Measurements from ENCODE around the gene THSD4.

The THSD4 gene

DNA sequence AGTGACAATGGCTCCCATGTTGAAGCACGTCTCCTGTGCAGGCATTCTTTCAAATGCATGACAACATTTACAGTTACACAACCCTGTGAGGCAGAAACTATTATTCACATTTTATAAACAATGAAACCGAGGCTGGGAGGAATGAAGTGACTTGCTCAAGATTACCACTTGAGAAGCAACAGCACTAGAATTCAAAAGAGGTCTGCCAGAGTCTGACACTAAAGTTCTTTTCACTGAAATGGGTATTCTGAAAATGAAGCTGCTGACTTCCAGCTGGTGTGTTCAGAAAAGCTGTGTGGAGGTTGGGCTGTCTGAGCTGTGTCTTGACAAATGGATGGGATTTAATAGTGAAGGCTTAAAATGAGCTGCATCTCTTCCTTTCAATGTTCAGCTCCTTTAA is 104.4 kb downstream of the THSD4 start:
- Histone ChIP-seq H3K9ac (ENCODE audit: insufficient read length) (no peak overlapping the region), H3K4me3 (no peak overlapping the region), H3K9me3 (ENCODE audit: low read depth, low read length) (no peaks in the 10 kb centered on the region), H3K27ac (no peak overlapping the region), H3K36me3 (ENCODE audit: insufficient read depth, low read length) (no peaks in the 10 kb centered on the region)
- DNase-seq (ENCODE audit: low read depth, low spot score) = no peak
- TF ChIP-seq FOXP2 (optimal IDR thresholded peaks at IDR 0.05; ENCODE audit: control extremely low read depth, extremely low read length, insufficient read depth) (no peak), EZH2 (IDR thresholded peaks at IDR 0.05) (no peak), POLR2AphosphoS5 (IDR thresholded peaks at IDR 0.05; ENCODE audit: borderline replicate concordance, low read depth, low read length) (no peak)

DNA sequence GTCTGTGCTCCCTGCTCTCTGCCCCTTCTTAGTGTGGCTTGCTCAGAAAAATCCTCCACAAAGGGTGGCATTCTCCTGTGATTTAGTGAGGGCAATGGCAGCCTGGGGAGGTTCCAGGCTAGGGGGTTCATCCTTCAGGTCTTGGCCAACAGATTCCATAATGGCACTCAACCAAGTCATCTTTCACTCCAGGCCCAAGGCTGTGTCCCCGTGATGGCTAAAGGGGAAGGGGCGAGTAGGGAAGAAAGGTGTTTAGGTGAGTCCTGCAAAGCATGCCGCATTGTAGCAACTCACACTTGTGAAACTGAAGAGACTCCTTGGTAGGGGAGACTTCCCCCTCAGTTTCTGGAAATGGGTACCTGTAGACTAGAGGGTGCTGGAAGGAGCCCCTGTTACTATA is 105.6 kb downstream of the THSD4 start:
- Histone ChIP-seq H3K36me3 (ENCODE audit: insufficient read depth, low read length) (no peaks in the 10 kb centered on the region), H3K9ac (ENCODE audit: insufficient read length) (no peak overlapping the region), H3K9me3 (ENCODE audit: low read depth, low read length) (no peaks in the 10 kb centered on the region), H3K4me3 (no peak overlapping the region), H3K27ac (no peak overlapping the region)
- DNase-seq (ENCODE audit: low read depth, low spot score) = no peak
- no peak for TF ChIP-seq FOXP2 (optimal IDR thresholded peaks at IDR 0.05; ENCODE audit: control extremely low read depth, extremely low read length, insufficient read depth)
- no peak for TF ChIP-seq POLR2AphosphoS5 (IDR thresholded peaks at IDR 0.05; ENCODE audit: borderline replicate concordance, low read depth, low read length)
- no peak for TF ChIP-seq EZH2 (IDR thresholded peaks at IDR 0.05)

DNA sequence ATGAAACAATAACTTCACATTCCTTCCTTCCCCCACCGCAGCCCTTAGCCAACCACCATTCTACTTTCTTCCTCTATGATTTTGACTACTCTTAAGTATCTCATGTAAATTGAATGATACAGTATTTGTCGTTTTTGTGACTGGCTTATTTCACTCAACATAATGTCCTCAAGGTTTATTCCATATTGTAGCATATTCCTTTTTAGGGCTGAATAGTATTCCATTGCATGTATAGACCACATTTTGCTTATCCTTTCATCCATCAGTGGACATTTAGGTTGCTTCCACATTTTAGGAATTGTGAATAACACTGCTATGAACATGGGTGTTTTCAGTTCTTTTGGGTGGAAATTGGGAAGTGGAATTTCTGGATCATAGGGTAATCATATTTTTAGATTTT is 106.1 kb downstream of the THSD4 start:
- H3K36me3 ChIP-seq (ENCODE audit: insufficient read depth, low read length) = no peaks in the 10 kb centered on the region
- no peak overlapping the region for H3K9ac ChIP-seq (ENCODE audit: insufficient read length)
- H3K9me3 ChIP-seq (ENCODE audit: low read depth, low read length) = no peaks in the 10 kb centered on the region
- H3K4me3 ChIP-seq = no peak overlapping the region
- no peak overlapping the region for H3K27ac ChIP-seq
- no peak for DNase-seq (ENCODE audit: low read depth, low spot score)
- no peak for TF ChIP-seq EZH2 (IDR thresholded peaks at IDR 0.05)
- no peak for TF ChIP-seq POLR2AphosphoS5 (IDR thresholded peaks at IDR 0.05; ENCODE audit: borderline replicate concordance, low read depth, low read length)
- TF ChIP-seq FOXP2 (optimal IDR thresholded peaks at IDR 0.05; ENCODE audit: control extremely low read depth, extremely low read length, insufficient read depth) = no peak

DNA sequence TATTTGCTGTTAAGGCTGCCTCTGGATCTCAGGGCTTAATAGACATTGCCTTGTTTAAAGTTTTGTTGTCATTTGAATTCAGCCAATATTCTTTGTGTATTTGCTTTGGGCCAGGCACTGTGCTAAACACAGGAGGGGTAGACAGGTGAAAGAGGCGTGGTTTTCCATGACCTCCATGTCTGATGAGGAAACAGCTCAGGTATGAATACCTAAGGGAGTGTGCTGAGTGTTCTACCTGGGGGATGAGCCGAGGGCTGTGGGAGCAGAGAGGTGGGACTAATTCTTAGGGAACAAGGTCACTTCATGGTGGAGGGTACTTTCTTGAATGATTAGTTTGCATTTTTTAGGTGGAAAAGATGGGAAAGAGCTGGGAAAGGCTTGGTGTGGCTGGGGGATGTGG is 108.2 kb downstream of the THSD4 start:
- DNase-seq (ENCODE audit: low read depth, low spot score) = no peak
- H3K9ac ChIP-seq (ENCODE audit: insufficient read length) = no peak overlapping the region
- no peak for TF ChIP-seq POLR2AphosphoS5 (IDR thresholded peaks at IDR 0.05; ENCODE audit: borderline replicate concordance, low read depth, low read length)
- no peak for TF ChIP-seq EZH2 (IDR thresholded peaks at IDR 0.05)
- no peak for TF ChIP-seq FOXP2 (optimal IDR thresholded peaks at IDR 0.05; ENCODE audit: control extremely low read depth, extremely low read length, insufficient read depth)
- no peak overlapping the region for H3K4me3 ChIP-seq
- no peaks in the 10 kb centered on the region for H3K36me3 ChIP-seq (ENCODE audit: insufficient read depth, low read length)
- H3K9me3 ChIP-seq (ENCODE audit: low read depth, low read length) = no peaks in the 10 kb centered on the region
- H3K27ac ChIP-seq = no peak overlapping the region

DNA sequence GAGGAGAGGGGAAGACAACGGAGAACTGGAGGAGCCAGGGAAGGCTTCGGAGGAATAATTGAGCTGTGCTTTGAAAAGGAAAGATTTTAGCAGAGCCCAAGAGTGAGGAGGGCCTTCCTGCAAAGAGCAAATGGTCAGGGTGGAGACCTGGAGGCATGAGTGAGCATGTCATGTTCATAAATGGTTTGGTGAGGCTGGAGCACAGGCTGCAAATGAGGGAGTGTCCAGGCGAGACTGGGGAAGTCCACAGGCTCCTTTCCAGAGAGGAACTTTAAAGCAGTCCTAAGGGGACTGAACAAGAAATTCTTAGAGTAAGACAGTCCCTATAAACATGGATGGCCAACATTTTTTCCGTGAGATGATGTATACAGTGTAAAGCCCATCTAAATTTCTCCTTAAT is 108.8 kb downstream of the THSD4 start:
- DNase-seq (ENCODE audit: low read depth, low spot score) = no peak
- Histone ChIP-seq H3K9ac (ENCODE audit: insufficient read length) (no peak overlapping the region), H3K9me3 (ENCODE audit: low read depth, low read length) (no peaks in the 10 kb centered on the region), H3K4me3 (no peak overlapping the region), H3K27ac (no peak overlapping the region), H3K36me3 (ENCODE audit: insufficient read depth, low read length) (no peaks in the 10 kb centered on the region)
- TF ChIP-seq POLR2AphosphoS5 (IDR thresholded peaks at IDR 0.05; ENCODE audit: borderline replicate concordance, low read depth, low read length) (no peak), FOXP2 (optimal IDR thresholded peaks at IDR 0.05; ENCODE audit: control extremely low read depth, extremely low read length, insufficient read depth) (no peak), EZH2 (IDR thresholded peaks at IDR 0.05) (no peak)

DNA sequence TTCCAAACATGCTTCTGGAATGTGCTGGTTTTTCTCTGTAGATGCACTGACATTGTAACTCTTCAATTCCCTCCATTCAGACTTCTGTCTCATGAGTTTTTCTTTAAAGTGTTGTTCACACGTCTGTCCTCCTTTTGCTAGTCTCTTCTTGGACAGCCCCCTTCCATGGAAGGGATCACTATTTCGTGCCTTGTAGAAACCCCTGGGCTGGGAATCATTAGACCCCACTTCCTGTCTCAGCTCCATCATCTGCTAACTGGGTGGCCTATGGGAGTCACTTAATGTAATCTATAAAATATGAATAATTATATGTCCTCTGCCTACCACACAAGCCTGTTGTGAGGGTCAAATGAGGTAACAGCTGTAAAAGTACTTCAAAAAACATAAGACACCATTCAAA is 110.6 kb downstream of the THSD4 start:
- peak overlapping the region; percentile 40; the same call in 1 of the 2 replicates for H3K4me3 ChIP-seq
- no peak overlapping the region for H3K9ac ChIP-seq (ENCODE audit: insufficient read length)
- no peak for TF ChIP-seq FOXP2 (optimal IDR thresholded peaks at IDR 0.05; ENCODE audit: control extremely low read depth, extremely low read length, insufficient read depth)
- H3K36me3 ChIP-seq (ENCODE audit: insufficient read depth, low read length) = no peaks in the 10 kb centered on the region
- peak overlapping the region; percentile 82 for H3K27ac ChIP-seq
- no peak for DNase-seq (ENCODE audit: low read depth, low spot score)
- H3K9me3 ChIP-seq (ENCODE audit: low read depth, low read length) = no peaks in the 10 kb centered on the region

DNA sequence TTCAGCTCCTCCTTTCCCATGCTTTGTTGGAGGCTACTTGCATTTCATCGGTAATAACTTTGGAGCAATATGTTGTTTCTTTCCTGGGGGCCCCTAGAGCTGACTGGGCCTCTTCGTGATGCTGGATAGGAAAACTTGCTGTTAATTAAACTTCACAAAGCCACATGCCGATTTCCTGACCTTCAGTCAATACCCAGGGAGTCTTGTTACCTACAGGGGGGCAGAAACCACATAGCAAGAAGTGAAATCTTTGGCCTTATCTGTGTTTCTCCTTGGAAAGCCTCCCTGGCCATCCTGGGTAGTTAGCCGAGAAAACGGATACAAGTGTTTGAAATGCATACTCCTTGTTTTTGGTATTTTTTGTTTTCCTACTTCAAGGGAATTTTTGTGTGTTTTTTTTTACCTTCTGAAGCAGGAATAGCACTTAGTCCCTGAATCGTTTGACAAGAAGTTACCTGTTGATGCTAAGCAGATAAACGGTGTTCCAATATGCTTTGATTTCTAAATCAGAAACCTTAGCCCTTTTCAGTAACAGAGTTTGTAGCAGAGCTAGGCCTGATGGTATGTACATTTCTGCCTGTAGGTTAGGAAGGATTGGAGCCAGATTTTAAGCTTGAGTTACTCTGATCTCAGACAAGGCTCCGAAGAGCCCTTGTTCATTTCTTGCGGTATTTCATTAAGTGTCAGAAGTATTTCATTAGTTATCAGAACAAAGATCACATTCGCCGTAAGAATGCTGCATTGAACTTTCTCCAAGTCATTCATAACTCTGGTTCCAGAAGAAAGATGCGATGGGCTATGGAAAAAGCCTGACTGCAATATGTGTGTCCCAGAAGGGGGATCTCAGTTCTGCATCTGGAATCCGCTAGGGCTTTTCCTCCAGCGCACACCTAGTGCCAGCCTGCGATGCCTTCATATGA is 111.5 kb downstream of the THSD4 start:
- DNase-seq (ENCODE audit: low read depth, low spot score) = no peak
- H3K27ac ChIP-seq = peak overlapping the region; percentile 82

DNA sequence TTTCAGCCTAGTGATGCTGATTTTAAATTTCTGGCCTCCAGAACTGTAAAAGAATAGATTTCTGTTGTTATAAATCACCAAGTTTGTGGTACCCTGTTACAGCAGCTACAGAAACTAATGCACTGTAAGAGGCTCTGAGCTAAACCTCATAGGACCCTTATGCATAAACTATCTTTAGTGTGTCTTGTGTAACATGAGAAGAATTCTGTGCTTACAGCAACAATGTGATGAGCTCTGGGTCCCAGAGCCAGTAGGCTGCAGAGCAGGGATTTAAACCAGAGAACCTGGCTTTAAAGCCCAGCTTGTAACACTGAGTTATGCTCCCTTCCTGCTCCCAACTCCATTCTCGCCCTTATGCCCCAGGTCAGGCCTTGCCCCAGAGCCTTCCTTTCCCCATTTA is 113.1 kb downstream of the THSD4 start:
- no peak overlapping the region for H3K27ac ChIP-seq
- DNase-seq (ENCODE audit: low read depth, low spot score) = no peak

More for the DNA sequence above, 111.5 kb downstream of the THSD4 start:
- H3K36me3 ChIP-seq (ENCODE audit: insufficient read depth, low read length) = no peaks in the 10 kb centered on the region
- TF ChIP-seq POLR2AphosphoS5 (IDR thresholded peaks at IDR 0.05; ENCODE audit: borderline replicate concordance, low read depth, low read length) = no peak
- no peak for TF ChIP-seq FOXP2 (optimal IDR thresholded peaks at IDR 0.05; ENCODE audit: control extremely low read depth, extremely low read length, insufficient read depth)
- TF ChIP-seq EZH2 (IDR thresholded peaks at IDR 0.05) = no peak
- peak overlapping the region; percentile 24 for H3K9ac ChIP-seq (ENCODE audit: insufficient read length)
- no peaks in the 10 kb centered on the region for H3K9me3 ChIP-seq (ENCODE audit: low read depth, low read length)
- H3K4me3 ChIP-seq = peak overlapping the region; percentile 40; the same call in 1 of the 2 replicates

More for the DNA sequence above, 113.1 kb downstream of the THSD4 start:
- no peaks in the 10 kb centered on the region for H3K9me3 ChIP-seq (ENCODE audit: low read depth, low read length)
- no peaks in the 10 kb centered on the region for H3K36me3 ChIP-seq (ENCODE audit: insufficient read depth, low read length)
- TF ChIP-seq FOXP2 (optimal IDR thresholded peaks at IDR 0.05; ENCODE audit: control extremely low read depth, extremely low read length, insufficient read depth) = no peak
- no peak for TF ChIP-seq POLR2AphosphoS5 (IDR thresholded peaks at IDR 0.05; ENCODE audit: borderline replicate concordance, low read depth, low read length)
- no peak for TF ChIP-seq EZH2 (IDR thresholded peaks at IDR 0.05)
- no peak overlapping the region for H3K4me3 ChIP-seq
- no peak overlapping the region for H3K9ac ChIP-seq (ENCODE audit: insufficient read length)

Data from SK-N-MC (cell line).